K562 (cell line): ENCODE results near the gene EPB41L4B.

Experiments
- CHD2 ChIP-seq: IDR thresholded peaks from 2 replicates; pipeline ENCODE4 v1.6.1; 2011; ENCODE audit warnings: low read depth, low read length
- HES1 ChIP-seq: fragments of 450-650 bp; IDR thresholded peaks from 2 replicates; pipeline ENCODE4 v1.6.1; 2016; ENCODE audit warnings: low read depth, mild to moderate bottlenecking, moderate library complexity
- POLR2AphosphoS5 ChIP-seq: IDR thresholded peaks from 2 replicates; pipeline ENCODE4 v1.6.1; 2011; ENCODE audit warnings: mild to moderate bottlenecking, low read depth, low read length, moderate library complexity; ENCODE audit not compliant: control insufficient read depth, insufficient read depth
- TBL1XR1 ChIP-seq, 2 experiments: IDR thresholded peaks; 2 replicates each; pipeline ENCODE4 v1.6.1; 2012; ENCODE audit warnings: improper control_type of control experiment in 2 of 2, low read length in 2 of 2, mild to moderate bottlenecking in 1 of 2
- TF ChIP-seq, protein P1 (sequence below), 3 experiments: IDR thresholded peaks in 2 of 3; conservative IDR thresholded peaks in 1 of 3; 2 replicates each; pipeline ENCODE4 v1.5.1; 2011 to 2012; ENCODE audit warnings: low read length in 3 of 3, mild to moderate bottlenecking in 3 of 3, control low read depth in 2 of 3, improper control_type of control experiment in 1 of 3, inconsistent platforms in 1 of 3, low read depth in 1 of 3, mixed read lengths in 1 of 3, moderate library complexity in 1 of 3; ENCODE audit not compliant: insufficient read depth in 2 of 3

GRCh38 chr9:109206670-109207069, 114.2 kb downstream of the EPB41L4B start:
- TF ChIP-seq, protein P1, sequence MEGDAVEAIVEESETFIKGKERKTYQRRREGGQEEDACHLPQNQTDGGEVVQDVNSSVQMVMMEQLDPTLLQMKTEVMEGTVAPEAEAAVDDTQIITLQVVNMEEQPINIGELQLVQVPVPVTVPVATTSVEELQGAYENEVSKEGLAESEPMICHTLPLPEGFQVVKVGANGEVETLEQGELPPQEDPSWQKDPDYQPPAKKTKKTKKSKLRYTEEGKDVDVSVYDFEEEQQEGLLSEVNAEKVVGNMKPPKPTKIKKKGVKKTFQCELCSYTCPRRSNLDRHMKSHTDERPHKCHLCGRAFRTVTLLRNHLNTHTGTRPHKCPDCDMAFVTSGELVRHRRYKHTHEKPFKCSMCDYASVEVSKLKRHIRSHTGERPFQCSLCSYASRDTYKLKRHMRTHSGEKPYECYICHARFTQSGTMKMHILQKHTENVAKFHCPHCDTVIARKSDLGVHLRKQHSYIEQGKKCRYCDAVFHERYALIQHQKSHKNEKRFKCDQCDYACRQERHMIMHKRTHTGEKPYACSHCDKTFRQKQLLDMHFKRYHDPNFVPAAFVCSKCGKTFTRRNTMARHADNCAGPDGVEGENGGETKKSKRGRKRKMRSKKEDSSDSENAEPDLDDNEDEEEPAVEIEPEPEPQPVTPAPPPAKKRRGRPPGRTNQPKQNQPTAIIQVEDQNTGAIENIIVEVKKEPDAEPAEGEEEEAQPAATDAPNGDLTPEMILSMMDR (IDR thresholded peaks at IDR 0.05 in 2 of 3, conservative IDR thresholded peaks at IDR 0.05 in 1 of 3; ENCODE audit: insufficient read depth in 2 of 3, low read depth in 1 of 3, low read length in 3 of 3): peak; percentile 38 to 43 (median 39); a peak in 4 of 6 replicates
- TF ChIP-seq CHD2: no peak
- TF ChIP-seq POLR2AphosphoS5: no peak
- no peak for TF ChIP-seq TBL1XR1 (IDR thresholded peaks at IDR 0.05; ENCODE audit: low read length in 2 of 2)
- TF ChIP-seq HES1: no peak
